Hepatocyte (in vitro differentiated cells): Measurements from ENCODE around the gene HS2ST1.

ENCODE experiments used
- CTCF ChIP-seq: fragments of 200-600 bp; sonication (generic); IDR thresholded peaks from 2 replicates; pipeline ENCODE4 v1.5.1; 2016; ENCODE audit warnings: antibody characterized with exemption, mild to moderate bottlenecking; ENCODE audit not compliant: poor library complexity
- EZH2 ChIP-seq: fragments of 200-600 bp; sonication (generic); IDR thresholded peaks from 2 replicates; pipeline ENCODE4 v1.6.1; 2016; ENCODE audit warnings: antibody characterized with exemption, mild to moderate bottlenecking, borderline replicate concordance
- EZH2phosphoT487 ChIP-seq: fragments of 200-600 bp; sonication (generic); IDR thresholded peaks from one replicate; pipeline ENCODE4 v1.6.1; 2018; ENCODE audit warnings: antibody characterized with exemption, mild to moderate bottlenecking, low read depth, moderate library complexity; ENCODE audit not compliant: unreplicated experiment, severe bottlenecking

GRCh38 chr1:86938855-86939254 is 24.4 kb downstream of the HS2ST1 start:
- TF ChIP-seq CTCF, result no peak
- no peak for TF ChIP-seq EZH2
- TF ChIP-seq EZH2phosphoT487, result no peak
